ENCODE results near the gene FHL2.

GRCh38 chr2:105413206-105413605, 14.4 kb upstream of the FHL2 start:
- TF ChIP-seq POLR2A (IDR thresholded peaks at IDR 0.05; ENCODE audit: low read length) (no peak), GATA1 (IDR thresholded peaks at IDR 0.05; ENCODE audit: low read depth, low read length) (no peak)

Data from erythroblast (primary cell).